Activated CD4-positive, alpha-beta T cell treated with anti-CD3 and anti-CD28 coated beads, Interleukin-2, amount 50 U/mL, for 16 hours (primary cell): Measurements from ENCODE around the gene RSPH3.
"Not testable (repeated sequence)": the region's sequence is repeated elsewhere in the genome, so short reads cannot be mapped to it uniquely, and the experiment has no call there.

Experiments used
- DNase-seq: peaks from one replicate; pipeline ENCODE4 v3.0.0-alpha.2; 2020

Gene RSPH3

DNA sequence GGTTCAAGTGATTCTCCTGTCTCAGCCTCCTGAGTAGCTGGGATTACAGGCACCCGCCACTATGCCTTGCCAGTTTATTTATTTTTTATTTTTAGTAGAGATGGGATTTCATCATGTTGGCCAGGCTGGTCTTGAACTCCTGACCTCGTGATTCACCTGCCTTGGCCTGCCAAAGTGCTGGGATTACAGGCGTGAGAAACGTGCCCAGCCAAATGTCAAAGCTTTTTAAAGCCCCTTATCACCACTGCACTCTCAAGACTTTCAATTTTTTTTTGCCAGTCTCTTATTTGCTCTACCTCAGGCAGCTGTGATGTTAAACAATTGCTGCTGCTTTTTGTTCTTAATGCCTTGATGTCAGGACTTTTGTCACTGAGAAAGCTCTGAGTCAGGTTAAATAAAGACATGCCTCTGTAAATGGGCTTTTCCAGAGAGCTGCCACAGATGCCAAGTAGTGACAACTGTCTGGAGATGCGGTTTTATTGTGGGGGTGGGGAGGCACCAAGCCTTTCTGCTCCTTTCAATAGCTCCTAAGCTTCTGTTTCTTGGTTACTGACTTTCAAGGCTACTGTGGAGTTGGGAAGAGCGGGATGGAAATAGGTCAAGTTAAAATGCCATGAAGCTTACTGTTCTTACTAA lies 29.2 kb downstream of the RSPH3 start:
- no peak for DNase-seq

DNA sequence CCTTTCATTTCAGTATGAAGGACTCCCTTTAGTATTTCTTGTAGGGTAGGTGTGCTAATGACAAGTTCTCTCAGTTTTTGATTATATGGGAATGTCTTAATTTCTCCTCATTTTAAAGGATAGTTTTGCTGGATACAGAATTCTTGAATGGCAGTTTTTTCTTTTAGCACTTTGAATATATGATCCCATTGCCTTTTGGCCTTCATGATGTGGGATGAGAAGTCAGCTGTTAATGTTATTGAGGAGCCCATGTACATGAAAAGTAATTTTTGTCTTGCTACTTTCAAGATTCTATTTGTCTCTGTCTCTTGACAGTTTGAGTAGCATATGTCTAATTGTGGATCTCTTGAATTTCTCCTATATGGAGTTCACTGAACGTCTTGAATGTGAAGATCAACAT lies 30.9 kb downstream of the RSPH3 start:
- DNase-seq: no peak

DNA sequence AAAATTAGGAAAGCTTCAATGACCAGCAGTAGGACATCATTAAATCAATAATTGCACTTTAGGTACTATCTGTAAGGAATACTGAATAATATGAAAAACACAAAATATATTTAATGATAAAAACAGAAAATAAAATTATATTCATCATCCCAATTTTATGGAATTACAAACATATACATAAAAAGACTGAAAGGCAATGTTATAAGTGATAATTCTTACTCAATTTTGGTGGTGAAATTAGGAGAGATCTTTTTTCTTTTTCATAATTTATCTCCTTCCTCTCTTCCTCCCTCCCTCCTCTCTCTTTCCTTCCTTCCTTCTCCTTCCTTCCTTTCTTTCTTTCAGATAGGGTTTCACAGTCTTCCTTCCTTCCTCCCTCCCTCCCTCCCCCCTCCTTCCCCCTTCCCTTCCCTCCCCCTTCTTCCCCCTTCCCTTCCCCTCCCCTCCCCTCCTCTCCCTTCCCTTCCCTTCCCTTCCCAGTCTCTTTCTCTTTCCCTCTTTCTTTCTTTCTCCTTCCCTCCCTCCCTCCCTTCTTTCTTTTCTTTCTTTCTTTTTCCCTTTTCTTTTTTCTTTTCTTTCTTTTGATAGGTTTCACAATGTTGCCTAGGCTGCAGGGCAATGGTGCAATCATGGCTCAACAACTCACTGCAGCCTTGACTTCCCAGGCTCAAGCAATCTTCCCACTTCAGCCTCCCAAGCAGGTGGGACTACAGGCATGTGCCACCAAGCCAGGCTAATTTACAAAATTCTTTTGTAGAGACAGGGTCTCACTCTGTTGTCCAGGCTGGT lies 36.8 kb downstream of the RSPH3 start:
- DNase-seq: no peak

DNA sequence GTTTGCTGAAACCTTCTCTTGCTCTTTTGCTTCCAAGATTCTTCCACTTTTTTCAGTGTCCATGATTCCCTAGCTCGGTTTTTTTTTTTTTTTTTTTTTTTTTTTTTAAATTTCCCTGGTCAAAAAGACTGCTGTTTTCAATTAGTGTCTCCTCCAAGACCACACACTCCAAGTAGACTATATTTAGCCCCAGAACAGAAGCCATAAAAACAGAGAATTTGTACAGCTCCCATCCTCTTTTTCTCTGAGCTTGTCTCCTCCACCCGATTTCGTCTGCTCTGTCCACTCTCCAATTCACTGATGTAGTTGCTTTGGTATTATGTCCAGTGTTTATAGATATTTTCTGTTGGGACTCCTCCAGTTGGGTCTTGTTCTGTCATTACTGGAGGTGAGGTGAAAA lies 37.6 kb downstream of the RSPH3 start:
- DNase-seq: no peak

DNA sequence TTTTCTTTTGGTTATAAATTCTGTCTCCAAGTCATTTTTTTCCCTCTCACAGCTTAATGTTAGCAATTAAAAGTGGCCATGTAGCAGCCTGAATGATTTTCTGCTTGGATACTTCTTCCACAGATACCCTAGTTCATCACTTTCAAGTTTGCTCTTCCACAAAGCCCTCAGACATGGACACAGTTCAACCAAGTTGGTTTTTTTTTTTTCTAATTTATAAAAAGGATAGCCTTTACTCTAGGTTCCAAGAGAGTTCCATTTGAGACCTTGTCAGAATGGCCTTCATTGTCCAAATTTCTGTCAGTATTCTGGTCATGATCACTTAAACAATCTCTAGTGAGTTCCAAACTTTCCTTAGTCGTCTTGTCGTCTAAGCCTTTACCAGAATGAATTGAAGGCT lies 40.0 kb downstream of the RSPH3 start:
- no peak for DNase-seq

DNA sequence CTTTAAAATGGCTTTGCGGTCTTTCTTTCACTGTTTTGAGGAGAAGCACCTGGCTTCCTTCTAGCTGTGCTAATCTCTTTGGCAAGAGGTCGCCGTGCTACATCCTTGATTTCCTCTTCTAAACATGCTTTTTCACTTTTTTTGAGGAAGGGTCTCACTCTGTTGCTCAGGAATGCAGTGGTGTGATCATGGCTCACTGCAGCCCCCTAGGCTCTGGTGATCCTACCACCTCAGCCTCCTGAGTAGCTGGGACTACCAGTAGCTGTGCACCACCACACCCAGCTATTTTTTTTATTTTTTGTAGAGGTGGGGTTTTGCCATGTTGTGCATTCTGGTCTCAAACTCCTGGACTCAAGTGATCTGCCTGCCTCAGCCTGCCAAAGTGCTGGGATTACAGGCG lies 40.5 kb downstream of the RSPH3 start:
- no peak for DNase-seq

DNA sequence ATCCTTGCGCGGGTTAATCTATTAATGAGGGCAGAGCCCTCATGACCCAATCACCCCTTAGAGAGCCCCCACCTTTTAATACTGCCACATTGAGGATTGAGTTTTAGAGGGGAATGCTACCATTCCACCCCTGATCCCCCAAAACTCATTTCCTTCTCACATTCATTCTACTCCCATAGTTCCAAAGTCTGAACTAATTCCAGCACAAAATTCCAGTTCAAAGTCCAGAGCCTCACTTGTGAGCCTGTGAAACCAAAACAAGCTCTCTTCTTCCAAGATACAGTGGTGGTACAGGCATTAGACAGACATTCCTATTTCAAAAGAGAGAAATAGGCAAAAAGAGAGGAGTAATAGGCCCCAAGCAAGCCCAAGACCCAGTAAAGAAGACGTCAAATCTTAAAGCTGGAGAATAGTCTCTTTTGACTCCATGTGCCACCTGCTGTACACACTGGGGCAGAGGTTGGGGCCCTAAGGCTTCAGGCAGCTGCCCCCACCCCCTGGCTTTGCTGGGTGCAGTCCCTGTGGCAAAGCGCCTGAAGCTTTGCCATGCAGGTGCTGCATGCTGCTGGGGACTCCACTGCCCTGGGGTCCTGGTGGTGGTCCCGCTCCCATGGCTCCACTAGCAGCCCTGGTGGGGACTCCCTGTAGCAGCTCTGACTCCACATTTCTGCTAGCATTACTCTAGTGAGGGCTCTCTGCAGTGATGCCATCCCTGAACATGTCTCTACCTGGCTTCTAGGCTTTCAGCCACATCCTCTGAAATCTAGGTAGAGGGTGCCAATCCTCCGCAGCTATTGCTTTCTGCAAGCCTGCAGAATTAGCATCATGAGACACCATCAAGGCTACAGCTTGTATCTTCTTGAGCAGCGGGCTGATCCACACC lies 41.3 kb downstream of the RSPH3 start:
- DNase-seq: no peak

DNA sequence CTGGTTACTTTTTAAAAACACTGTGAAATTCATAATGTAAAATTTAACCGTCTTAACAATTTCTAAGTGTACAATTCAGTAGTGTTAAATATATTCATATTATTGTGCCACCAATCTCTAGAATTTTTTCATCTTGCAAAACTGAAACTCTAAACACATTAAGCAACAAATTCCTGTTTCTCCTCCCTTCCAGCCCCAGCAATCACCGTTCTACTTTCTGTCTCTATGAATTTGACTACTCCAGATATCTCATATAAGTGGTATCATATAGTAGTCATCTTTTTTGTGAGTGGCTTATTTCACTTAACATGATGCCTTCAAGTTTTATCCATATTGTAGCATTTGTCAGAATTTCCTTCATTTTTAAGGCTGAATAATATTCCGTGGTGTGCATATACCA lies 44.7 kb downstream of the RSPH3 start:
- peak; percentile 32 for DNase-seq

DNA sequence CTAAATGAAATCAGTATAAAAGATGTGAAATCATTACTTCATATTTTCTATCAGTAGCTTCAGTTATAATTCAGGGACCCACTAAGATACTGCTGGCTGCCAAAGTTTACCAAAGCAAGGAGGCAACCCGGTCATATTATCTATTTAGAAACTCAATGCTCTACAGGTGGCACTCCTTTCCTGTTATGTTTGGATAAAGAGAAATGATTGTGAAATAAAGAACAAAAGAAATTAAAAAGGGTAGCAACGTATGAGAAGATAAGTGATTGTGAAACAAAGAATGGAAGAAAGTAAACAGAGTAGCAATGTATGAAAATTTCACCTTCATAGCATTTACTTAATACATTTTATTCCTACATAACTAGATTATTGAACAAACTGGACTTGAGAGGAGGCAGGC lies 45.2 kb downstream of the RSPH3 start:
- DNase-seq: no peak

DNA sequence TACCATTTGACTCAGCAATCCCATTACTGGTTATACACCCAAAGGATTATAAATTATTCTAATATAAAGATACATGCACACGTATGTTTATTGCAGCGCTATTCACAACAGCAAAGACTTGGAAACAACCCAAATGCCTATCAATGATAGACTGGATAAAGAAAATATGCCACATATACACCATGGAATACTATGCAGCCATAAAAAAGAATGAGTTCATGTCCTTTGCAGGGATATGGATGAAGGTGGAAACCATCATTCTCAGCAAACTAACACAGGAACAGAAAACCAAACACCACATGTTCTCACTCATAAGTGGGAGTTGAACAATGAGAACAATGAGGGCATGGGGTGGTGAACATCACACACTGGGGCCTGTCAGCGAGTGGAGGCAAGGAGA lies 48.0 kb downstream of the RSPH3 start:
- DNase-seq: not testable (repeated sequence)

DNA sequence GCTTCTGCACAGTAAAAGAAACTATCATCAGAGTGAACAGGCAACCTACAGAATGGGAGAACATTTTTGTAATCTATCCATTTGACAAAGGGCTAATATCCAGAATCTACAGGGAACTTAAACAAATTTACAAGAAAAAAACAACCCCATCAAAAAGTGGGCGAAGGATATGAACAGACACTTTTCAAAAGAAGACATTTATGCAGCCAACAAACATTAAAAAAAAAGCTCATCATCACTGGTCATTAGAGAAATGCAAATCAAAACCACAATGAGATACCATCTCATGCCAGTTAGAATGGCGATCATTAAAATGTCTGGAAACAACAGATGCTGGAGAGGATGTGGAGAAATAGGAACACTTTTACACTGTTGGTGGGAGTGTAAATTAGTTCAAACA lies 48.4 kb downstream of the RSPH3 start:
- not testable (repeated sequence) for DNase-seq

DNA sequence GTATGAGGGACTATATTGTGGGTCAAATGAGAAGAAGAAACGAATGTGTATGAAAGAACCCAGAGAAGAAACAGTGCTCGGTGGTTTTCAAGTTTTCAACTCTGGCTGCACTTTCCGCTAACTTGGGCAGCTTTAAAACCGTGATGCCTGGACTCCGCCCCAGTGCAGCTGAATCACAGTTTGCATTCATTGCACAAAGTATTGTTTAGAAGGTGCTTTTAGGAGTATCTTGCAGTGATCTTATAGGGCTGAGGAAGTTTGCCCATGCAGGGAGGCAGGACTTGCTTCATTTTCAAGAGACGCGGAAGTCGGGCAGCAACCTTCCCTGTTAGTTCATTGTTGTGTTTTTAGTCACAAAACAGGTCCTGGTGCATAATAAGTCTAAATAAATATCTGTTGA lies 52.7 kb downstream of the RSPH3 start:
- DNase-seq: no peak

DNA sequence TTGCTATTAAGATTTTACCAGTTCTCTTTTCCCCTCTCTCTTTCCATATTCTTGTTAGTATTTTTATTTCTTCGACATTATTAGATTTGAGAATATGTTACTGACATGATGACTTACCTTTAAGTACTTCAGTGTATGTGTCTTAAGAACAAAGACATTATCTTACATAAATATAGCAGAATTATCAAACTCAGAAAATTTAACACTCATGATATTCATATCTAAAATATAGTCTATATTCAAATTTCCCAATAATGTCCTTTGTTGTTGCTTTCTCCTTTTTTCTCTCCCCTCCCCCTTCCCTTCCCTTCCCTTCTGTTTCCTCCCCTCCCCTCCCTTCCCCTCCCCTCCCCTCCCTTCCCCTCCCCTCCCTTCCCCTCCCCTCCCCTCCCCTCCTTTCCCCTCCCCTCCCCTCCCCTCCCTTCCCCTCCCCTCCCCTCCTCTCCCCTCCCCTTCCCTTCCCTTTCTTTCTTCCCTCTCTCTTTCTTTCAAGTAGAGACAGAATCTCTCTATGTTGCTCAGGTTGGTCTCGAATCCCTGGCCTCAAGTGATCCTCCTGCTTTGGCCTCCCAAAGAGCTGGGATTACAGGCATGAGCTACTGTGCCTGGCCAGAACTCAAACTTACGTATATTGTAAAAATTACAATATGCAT lies 56.5 kb downstream of the RSPH3 start:
- DNase-seq: no peak

DNA sequence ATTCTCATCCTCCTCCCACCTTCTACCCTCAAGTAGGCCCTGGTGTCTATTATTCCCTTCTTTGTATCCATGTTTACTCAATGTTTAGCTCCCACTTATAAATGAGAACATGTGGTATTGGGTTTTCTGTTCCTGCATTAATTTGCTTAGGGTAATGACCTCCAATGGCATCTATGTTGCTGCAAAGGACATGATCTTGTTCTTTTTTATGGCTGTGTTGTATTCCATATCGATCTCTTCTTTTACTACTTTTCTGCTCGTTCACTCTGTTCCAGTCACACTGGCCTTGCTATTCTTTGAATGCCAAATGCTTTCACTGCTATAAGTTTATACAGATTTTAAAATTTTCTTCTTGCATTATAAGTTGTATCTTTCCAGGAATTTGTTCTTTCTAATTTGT lies 57.7 kb downstream of the RSPH3 start:
- no peak for DNase-seq

DNA sequence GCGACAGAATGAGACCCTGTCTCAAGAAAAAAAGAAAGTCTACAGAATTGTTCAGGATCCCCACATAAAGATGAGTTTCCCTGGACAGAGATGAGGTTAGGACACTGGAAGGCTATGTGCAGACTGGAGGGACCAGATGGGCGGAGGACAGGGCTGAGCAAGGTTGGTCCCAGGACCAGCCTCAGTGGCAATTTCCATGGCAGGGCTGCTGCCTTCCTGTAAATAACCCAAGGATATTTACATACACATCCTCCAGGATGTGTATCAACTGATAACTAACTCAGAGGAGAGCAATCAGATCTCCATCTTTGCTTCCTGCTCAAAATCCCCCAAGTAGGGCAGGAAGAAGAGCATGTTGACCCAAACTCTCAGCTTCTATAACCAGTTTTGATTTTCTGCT lies 58.8 kb downstream of the RSPH3 start:
- DNase-seq: no peak

DNA sequence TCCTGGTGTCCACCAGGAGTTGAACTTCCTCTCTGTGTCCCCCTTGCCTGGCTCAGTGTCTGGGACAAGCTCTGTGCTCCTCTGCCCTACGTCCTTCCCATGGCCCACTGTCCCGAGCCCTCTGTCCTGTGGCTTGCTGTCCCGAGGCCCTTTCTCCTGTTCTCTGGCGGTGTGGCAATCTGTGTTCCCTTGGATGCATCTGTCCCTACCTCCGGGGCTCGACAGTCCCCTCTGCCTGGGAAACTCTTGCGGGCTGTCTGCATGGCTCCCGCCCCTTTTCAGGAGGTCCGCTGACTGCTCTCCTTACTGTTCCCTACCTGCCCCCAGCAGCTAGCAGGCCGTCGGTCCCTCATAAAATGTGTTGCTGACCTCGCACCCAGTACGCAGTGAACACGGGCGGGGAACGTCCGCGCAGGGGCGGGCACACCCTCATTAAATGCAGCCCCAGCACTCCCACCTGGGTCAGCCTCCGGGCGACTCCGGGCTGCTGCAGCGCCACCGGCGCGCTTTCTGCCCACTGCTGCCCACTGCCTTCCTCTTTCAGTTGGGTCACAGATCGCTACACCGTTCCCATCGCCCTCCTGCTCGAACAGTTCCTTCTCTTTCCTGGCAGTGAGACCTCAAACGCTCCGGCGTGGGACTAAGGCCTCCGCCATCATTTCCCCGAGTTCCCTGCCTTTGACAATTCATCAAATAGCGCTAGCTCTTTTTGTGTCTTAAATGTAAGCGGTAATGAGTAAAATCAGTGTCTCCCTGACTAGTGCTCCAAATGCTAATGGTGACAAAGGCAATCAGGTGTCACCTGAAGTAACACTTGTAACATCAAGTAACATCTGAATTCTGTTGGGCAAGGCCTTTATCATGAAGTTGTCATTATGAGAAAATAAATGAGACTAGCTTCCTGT lies 60.5 kb downstream of the RSPH3 start:
- no peak for DNase-seq

DNA sequence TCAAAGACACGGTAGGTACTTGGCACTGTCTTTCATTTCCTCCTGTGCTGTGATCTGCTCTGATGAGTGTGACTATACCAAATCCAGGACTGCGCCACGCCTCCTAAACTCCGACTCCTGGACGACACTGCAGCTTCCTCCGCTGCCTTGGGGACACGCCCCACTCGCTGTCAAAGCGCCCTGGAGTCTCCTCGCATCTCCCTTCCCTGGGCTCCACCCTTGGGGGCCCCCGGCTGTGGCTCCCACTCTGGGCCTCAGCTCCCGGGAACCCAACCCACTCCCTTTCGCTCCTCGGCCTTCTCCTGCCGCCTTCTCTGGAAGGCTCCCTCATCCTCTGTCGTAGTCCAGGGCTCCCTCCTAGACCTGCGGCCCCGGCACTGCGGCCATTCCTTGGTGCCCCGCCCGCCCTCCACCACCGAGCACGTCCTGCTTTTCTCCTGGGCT lies 61.2 kb downstream of the RSPH3 start:
- DNase-seq: no peak

DNA sequence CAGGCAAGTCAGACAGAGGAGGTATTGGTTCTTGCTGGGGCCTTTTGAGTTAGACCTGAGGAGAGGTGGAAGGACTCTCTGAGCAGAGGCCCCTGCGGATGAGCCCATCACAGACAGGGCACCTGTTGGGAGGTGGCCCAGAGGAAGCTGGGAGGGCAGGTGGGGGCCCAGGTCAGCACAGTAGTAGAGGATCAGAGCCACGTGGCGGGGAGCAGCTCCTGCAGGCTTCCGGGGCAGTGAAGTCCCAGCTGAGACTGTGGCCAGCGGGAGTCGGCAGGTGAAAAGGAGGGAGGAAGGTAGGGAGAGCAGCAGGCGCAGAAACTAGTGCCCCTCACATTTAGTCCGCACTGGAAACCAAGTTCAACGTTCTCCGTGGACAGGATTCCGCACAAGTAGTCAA lies 61.8 kb downstream of the RSPH3 start:
- DNase-seq: no peak

DNA sequence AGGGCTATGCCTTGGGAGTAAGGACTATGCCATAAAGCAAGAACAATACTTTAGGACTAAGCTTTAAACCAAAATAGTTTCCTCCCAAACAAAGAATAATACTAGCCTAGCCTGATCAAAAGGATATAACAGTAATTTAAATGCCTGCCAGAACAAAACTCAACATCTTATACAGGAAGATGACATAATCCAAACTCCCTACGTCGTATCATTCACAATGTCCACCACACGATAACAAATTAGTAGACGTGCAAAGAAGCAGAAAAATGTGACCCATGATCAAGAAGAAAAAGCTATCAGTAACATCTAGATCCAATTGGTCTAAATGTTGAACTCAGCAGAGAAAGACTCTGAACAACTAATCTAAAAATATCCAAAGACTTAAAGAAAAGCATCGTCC lies 65.8 kb downstream of the RSPH3 start:
- no peak for DNase-seq

DNA sequence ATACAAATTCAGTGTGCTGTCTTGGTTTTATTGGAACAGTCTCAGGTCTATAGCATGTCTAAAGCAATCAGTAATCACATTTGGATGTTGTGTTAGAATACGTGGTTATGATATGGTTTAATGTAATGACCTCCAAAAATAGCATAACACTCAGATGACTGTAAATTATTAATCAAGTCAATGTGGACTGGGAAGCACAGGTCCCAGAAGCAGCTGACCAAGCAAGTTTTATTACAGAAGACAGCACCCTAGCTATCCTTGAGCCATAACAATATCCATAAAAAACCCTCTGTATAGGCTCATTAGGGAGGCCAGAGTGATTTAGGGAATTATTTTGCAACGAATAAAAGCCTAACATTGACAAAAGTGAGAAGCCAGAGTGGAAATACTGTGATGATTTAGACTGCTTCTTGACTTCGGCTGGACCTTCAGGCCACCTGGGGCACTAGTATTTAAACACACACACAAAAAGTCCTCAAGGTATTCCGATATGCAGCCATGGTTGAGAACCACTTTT lies 66.9 kb downstream of the RSPH3 start:
- no peak for DNase-seq

DNA sequence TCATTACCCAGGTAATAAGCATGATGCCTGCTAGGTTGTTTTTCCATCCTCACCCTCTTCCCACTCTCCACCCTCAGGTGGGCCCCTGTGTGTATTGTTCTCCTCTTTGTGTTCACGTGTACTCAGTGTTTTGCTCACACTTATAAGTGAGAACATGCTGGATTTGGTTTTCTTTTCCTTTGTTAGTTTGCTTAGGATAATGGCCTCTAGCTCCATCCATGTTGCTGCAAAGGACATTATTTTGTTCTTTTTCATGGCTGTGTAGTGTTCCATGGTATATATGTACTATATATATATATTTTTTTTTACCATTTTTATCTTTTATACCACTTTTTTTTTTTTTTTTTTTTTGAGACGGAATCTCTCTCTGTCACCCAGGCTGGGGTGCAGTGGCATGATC lies 71.9 kb downstream of the RSPH3 start:
- DNase-seq: no peak

DNA sequence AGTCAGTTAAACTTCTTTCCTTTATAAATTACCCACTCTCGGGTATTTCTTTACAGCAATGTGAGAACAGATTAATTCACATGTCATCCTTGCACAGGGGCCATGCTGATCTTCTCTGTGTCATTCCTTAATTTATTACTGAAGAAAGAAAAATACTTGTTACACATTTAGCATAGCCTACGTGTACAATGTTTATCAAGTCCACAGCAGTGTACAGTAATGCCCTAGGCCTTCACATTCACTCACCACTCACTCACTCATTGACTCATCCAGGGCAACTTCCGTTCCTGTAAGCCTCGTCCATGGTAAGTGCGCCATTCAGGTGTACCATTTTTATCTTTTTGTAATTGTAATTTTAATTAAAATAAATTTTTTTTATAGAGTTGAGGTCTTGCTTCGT lies 73.6 kb downstream of the RSPH3 start:
- DNase-seq: no peak
